ENCODE results near the gene GTSE1. TPM values are rescaled to one million over a fixed set of nuclear protein-coding genes. Genes with fewer than 3 reads are reported as not detected.

GTSE1 gene
- total RNA-seq, 3 donors from 2014 or later, result 0.29 to 0.48 TPM; not detected in 1

- Histone ChIP-seq H3K27me3 (no peaks in the 10 kb centered on the region), H3K36me3 (no peaks in the 10 kb centered on the region), H3K4me3 (no peak overlapping the region), H3K9me3 (no peaks in the 10 kb centered on the region), H3K27ac (no peak overlapping the region), H3K4me1 (no peaks in the 10 kb centered on the region)
- DNase-seq (ENCODE audit: low spot score in 2 of 2), result no peak
- intact Hi-C loops (cut with DNase I; ENCODE audit: low total_unique reads), result no loop called here
- TF ChIP-seq POLR2AphosphoS5 (IDR thresholded peaks at IDR 0.05) (no peak), POLR2A (IDR thresholded peaks at IDR 0.05) (no peak)
- TF ChIP-seq, protein P1, sequence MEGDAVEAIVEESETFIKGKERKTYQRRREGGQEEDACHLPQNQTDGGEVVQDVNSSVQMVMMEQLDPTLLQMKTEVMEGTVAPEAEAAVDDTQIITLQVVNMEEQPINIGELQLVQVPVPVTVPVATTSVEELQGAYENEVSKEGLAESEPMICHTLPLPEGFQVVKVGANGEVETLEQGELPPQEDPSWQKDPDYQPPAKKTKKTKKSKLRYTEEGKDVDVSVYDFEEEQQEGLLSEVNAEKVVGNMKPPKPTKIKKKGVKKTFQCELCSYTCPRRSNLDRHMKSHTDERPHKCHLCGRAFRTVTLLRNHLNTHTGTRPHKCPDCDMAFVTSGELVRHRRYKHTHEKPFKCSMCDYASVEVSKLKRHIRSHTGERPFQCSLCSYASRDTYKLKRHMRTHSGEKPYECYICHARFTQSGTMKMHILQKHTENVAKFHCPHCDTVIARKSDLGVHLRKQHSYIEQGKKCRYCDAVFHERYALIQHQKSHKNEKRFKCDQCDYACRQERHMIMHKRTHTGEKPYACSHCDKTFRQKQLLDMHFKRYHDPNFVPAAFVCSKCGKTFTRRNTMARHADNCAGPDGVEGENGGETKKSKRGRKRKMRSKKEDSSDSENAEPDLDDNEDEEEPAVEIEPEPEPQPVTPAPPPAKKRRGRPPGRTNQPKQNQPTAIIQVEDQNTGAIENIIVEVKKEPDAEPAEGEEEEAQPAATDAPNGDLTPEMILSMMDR (IDR thresholded peaks at IDR 0.05), result no peak
Measured at GRCh38 chr22:46320716-46321386, 24.2 kb downstream of the GTSE1 start.

- TF ChIP-seq, protein P1 (IDR thresholded peaks at IDR 0.05), result no peak
- TF ChIP-seq POLR2AphosphoS5 (IDR thresholded peaks at IDR 0.05) (no peak), POLR2A (IDR thresholded peaks at IDR 0.05) (no peak)
- H3K27ac ChIP-seq, result no peak overlapping the region
- no peaks in the 10 kb centered on the region for H3K27me3 ChIP-seq
- intact Hi-C loops (cut with DNase I; ENCODE audit: low total_unique reads), result no loop called here
- no peaks in the 10 kb centered on the region for H3K36me3 ChIP-seq
- H3K4me3 ChIP-seq, result no peak overlapping the region
- no peak for DNase-seq (ENCODE audit: low spot score in 2 of 2)
- no peaks in the 10 kb centered on the region for H3K4me1 ChIP-seq
- no peaks in the 10 kb centered on the region for H3K9me3 ChIP-seq
Measured at GRCh38 chr22:46322711-46323110, 26.0 kb downstream of the GTSE1 start.

DNA sequence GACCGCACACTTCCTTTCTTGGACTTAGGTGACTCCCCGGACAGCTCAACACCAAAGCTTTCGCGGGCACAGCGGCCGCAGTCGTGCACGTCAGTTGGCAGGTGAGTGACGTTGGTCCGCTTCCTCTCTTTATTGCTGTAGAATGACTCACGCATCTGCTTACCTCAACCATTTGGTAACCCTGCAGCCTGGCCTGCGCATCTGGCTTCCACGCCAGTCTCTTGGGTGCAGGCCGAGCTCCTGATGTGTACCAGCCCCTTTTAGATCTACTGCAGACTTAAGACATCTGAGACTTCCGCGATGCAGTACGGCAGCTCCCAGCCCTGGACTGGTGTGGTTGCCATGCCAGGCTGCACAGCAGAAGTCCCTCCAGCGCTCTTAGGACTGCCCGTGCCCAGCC, 26.5 kb downstream of the GTSE1 start:
- no peaks in the 10 kb centered on the region for H3K36me3 ChIP-seq
- no peaks in the 10 kb centered on the region for H3K9me3 ChIP-seq
- no peak for DNase-seq (ENCODE audit: low spot score in 2 of 2)
- no peak overlapping the region for H3K27ac ChIP-seq
- intact Hi-C loops (cut with DNase I; ENCODE audit: low total_unique reads), result no loop called here
- no peaks in the 10 kb centered on the region for H3K4me1 ChIP-seq
- no peak for TF ChIP-seq POLR2AphosphoS5 (IDR thresholded peaks at IDR 0.05)
- no peak for TF ChIP-seq POLR2A (IDR thresholded peaks at IDR 0.05)
- H3K4me3 ChIP-seq, result no peak overlapping the region
- no peaks in the 10 kb centered on the region for H3K27me3 ChIP-seq

GRCh38 chr22:46326066-46326680, 29.5 kb downstream of the GTSE1 start:
- intact Hi-C loops (cut with DNase I; ENCODE audit: low total_unique reads), result no loop called here
- H3K27me3 ChIP-seq, result no peaks in the 10 kb centered on the region
- no peak overlapping the region for H3K4me3 ChIP-seq
- H3K4me1 ChIP-seq, result no peaks in the 10 kb centered on the region
- no peak overlapping the region for H3K27ac ChIP-seq
- H3K36me3 ChIP-seq, result no peaks in the 10 kb centered on the region
- no peaks in the 10 kb centered on the region for H3K9me3 ChIP-seq
- TF ChIP-seq POLR2AphosphoS5 (IDR thresholded peaks at IDR 0.05) (no peak), POLR2A (IDR thresholded peaks at IDR 0.05) (no peak)
- TF ChIP-seq, protein P1 (IDR thresholded peaks at IDR 0.05), result no peak
- no peak for DNase-seq (ENCODE audit: low spot score in 2 of 2)

DNA sequence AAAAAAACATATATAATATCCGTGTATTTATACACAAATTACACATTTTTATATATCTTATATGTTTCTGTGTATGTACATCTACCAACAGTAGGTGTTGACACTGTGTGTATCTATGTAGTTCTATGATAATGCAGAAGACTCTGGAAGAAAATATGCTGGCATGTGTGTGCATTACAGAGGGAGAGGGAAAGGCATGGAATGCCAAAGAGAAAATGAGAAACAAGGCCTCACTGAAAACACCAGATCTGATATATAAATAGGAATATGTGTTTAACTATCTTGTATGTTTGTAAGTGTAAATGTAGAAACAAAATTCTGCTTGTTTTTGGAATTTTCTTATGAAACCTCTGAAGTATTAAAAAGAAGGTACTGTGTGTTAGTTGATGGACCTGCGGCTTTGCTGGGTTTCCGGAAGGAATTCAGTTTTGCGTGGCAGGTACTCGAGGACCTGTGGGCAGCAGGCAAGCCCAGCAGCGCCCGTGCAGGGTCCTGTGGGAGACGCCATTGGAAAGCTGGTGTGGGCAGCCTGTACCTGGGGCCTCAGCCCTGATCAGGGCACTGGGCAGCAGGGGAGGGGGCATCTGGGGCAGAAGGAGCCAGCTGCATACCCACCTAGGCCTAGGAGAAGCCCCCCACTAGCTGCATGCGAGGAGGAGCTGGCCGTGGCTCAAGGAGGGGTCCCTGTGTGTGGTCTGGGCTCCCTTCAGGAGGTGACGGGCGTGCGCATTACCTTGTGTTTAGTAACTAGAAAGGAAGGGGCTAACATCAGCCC, 31.2 kb downstream of the GTSE1 start:
- H3K4me1 ChIP-seq, result no peaks in the 10 kb centered on the region
- H3K27me3 ChIP-seq, result no peaks in the 10 kb centered on the region
- DNase-seq (ENCODE audit: low spot score in 2 of 2), result no peak
- H3K36me3 ChIP-seq, result no peaks in the 10 kb centered on the region
- no peak overlapping the region for H3K4me3 ChIP-seq
- intact Hi-C loops (cut with DNase I; ENCODE audit: low total_unique reads), result no loop called here
- TF ChIP-seq POLR2A (IDR thresholded peaks at IDR 0.05) (no peak), POLR2AphosphoS5 (IDR thresholded peaks at IDR 0.05) (no peak)
- TF ChIP-seq, protein P1 (IDR thresholded peaks at IDR 0.05), result no peak
- H3K27ac ChIP-seq, result no peak overlapping the region
- H3K9me3 ChIP-seq, result no peaks in the 10 kb centered on the region
